GM10266 (cell line): ENCODE measurements around the gene IRAK2.

ENCODE experiments used
- DNase-seq: peaks from one replicate; pipeline ENCODE4 v3.0.0; 2012; ENCODE audit errors: extremely low spot score
- TF ChIP-seq, protein P1 (sequence below): IDR thresholded peaks from 2 replicates; pipeline ENCODE4 v1.5.1; 2012; ENCODE audit warnings: mild to moderate bottlenecking, low read depth; ENCODE audit not compliant: control insufficient read depth, insufficient read depth; ENCODE audit errors: missing control alignments

The IRAK2 gene

DNA sequence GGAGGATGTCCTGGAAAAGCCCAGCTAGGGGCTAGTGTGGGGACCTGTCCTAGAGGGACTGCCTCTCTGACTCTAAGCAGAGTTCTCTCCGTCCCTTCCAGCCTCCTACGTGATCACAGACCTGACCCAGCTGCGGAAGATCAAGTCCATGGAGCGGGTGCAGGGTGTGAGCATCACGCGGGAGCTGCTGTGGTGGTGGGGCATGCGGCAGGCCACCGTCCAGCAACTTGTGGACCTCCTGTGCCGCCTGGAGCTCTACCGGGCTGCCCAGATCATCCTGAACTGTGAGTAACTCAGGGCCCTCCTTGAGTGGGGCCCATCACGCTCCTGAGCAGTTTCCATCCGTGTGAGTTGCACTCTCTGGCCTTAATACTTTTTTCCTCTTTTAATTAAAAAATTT is 13.0 kb downstream of the IRAK2 start:
- no peak for DNase-seq
- TF ChIP-seq, protein P1, sequence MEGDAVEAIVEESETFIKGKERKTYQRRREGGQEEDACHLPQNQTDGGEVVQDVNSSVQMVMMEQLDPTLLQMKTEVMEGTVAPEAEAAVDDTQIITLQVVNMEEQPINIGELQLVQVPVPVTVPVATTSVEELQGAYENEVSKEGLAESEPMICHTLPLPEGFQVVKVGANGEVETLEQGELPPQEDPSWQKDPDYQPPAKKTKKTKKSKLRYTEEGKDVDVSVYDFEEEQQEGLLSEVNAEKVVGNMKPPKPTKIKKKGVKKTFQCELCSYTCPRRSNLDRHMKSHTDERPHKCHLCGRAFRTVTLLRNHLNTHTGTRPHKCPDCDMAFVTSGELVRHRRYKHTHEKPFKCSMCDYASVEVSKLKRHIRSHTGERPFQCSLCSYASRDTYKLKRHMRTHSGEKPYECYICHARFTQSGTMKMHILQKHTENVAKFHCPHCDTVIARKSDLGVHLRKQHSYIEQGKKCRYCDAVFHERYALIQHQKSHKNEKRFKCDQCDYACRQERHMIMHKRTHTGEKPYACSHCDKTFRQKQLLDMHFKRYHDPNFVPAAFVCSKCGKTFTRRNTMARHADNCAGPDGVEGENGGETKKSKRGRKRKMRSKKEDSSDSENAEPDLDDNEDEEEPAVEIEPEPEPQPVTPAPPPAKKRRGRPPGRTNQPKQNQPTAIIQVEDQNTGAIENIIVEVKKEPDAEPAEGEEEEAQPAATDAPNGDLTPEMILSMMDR = no peak

DNA sequence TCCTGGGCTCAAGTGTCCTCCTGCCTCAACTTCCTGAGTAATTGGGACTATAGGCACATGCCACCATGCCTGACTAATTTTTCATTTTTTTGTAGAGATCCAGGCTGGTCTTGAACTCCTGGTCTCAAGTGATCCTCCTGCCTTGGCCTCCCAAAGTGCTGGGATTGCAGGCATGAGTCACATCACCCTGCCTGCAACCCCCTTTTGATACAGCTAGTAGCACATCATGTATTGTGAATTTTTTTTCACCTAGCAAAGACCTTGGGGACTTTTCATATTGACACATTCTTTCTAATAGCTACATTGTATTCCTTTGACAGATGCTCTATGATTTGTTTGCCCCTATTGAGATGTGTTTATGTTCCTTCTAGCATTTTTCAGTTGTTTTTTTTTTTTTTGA is 14.2 kb downstream of the IRAK2 start:
- TF ChIP-seq, protein P1 = no peak
- no peak for DNase-seq

DNA sequence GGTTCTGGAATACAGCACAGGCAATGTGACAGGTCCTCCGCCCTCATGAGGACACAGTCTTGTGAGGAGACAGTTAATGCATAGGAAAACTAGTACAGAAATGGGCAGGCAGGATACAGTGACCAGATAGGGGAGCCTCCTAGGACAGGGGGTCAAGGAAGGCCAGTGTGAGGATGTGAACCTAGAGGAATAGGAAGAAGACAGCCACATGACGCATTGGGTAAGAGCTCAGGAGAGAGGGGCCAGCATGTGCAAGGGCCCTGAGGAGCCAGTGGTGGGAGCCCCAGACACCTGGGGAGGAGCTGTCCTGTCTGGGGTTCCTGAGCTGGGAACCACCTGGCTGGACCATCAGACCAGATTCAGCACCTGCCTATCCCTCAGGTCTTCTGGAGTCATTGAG is 15.6 kb downstream of the IRAK2 start:
- TF ChIP-seq, protein P1 = no peak
- DNase-seq = no peak

DNA sequence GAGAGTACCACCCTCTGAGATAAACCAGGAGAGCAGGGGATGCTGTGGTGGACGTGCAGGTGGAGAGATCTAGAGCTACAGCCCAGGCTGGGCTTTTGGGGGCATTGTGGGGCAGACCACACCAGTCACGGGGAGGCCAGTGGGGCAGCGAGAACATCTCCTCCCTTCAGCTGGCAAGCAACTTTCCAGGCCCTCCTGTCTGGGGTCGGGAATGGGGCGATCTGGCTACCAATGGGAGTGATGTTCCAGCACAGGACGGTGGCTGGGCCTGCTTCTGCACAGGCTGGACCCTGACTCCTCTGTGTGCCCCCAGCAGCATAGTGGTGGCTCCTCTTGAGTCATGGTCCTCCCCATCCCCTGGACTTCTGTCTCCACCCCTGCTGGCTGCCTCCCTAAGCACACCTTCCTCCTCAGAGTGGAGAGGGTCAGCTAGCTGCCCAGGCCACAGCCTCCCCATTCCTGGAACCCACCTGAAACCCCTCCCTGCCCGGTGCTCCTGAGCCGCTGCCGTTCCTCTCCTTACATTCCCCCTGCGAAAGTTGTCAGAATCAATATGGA is 16.1 kb downstream of the IRAK2 start:
- TF ChIP-seq, protein P1 = no peak
- no peak for DNase-seq

DNA sequence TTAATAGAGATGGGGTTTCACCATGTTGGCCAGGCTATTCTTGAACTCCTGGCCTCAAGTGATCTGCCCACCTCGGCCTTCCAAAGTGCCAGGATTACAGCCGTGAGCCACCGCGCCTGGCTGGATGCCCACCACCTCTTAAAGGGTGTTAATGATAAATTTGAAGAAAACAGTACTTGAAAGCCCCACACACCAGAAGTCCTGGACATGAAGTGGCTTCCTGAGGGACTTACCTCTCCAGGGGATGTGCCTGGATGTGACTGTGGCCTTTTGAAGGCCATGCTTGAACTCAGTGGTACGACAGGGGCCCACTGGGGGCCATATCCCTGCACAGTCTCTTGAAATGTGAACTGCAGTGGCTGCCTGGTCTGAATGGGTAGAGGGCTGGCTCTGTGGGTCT is 18.2 kb downstream of the IRAK2 start:
- no peak for DNase-seq
- TF ChIP-seq, protein P1 = no peak

DNA sequence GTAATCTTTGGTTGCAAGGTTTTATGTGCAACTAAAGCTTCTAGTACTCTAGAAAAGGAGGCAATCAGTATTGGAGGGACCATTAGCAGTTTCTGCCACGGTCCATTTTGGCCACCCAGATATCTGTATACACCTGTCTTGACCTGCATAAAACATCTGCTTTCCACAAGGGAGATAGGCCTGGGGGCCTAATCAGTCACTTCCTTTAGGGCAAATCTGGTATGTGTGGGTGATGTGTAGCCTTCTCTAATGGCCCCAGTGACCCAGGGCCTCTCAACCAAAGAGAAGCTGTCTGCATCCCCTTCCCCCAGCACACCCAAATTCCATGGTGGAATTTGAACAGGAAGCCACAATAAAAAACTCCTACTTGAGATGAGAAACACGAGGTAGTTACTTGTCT is 19.5 kb downstream of the IRAK2 start:
- DNase-seq = no peak
- TF ChIP-seq, protein P1 = no peak

DNA sequence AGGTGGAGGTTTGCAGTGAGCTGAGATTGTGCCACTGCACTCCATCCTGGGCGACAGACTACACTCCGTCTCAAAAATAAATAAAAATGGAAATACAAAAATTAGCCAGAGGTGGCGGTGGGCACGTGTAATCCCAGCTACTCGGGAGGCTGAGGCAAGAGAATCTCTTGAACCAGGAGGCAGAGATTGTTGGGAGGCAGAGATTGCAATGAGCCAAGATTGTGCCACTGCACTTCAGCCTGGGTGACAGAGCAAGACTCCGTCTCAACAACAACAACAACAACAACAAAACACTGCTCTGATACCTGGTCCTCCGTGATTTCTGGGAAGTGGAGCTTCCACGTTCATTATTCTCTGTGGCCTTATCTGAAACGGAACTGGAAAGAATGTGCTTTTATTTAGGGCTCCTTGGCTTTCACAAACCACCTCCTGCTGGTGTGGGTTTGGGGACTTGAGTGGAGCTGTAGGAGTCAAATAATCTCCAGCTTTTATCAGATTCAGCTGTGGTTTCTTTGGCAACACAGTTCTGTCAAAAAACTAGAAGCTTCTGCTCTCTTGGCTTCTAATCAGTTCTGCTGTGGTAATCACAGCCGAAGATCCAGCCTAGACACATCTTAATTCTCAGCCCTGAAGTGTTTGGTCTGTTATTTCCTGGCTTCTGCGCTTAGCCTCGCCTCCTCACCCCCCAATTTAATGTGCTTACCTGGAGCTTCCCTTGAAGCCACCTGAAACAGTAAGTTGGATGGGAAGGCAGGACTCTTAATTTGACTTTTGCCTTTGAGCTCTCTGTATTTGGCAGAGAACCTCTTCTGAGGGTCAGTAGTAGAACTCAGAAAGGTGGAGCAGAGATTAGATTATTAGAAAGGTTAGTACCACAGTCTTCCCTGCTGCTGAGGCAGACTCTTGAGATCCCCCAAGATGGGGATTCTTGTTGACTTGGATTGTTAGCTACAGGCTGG is 21.4 kb downstream of the IRAK2 start:
- TF ChIP-seq, protein P1 = no peak
- DNase-seq = no peak
